GM19193 (cell line): Measurements from ENCODE around the gene PHC3.

Source experiments
- POLR2A ChIP-seq: IDR thresholded peaks from 4 replicates; pipeline ENCODE4 v1.6.1; 2011; ENCODE audit not compliant: insufficient read depth, insufficient read length; ENCODE audit errors: extremely low read depth

PHC3 gene

GRCh38 chr3:170063691-170064090, 117.8 kb downstream of the PHC3 start:
- no peak for TF ChIP-seq POLR2A

GRCh38 chr3:170062769-170063168, 118.8 kb downstream of the PHC3 start:
- no peak for TF ChIP-seq POLR2A

GRCh38 chr3:170062068-170062467, 119.5 kb downstream of the PHC3 start:
- TF ChIP-seq POLR2A, result no peak

GRCh38 chr3:170059447-170059846, 122.1 kb downstream of the PHC3 start:
- TF ChIP-seq POLR2A, result no peak

- TF ChIP-seq POLR2A, result no peak
These were observed 123.4 kb downstream of the PHC3 start for GRCh38 chr3:170058127-170058526.

GRCh38 chr3:170057550-170057949, 124.0 kb downstream of the PHC3 start:
- no peak for TF ChIP-seq POLR2A

- TF ChIP-seq POLR2A, result no peak
These were observed 124.7 kb downstream of the PHC3 start for GRCh38 chr3:170056710-170057454.

- no peak for TF ChIP-seq POLR2A
These were observed 126.3 kb downstream of the PHC3 start for GRCh38 chr3:170055209-170055608.

GRCh38 chr3:170054204-170054603, 127.3 kb downstream of the PHC3 start:
- TF ChIP-seq POLR2A, result no peak

- TF ChIP-seq POLR2A, result no peak
These were observed 129.1 kb downstream of the PHC3 start for GRCh38 chr3:170052398-170052797.

- no peak for TF ChIP-seq POLR2A
These were observed 130.8 kb downstream of the PHC3 start for GRCh38 chr3:170050753-170051152.

- TF ChIP-seq POLR2A, result no peak
These were observed 132.2 kb downstream of the PHC3 start for GRCh38 chr3:170049146-170050000.

- no peak for TF ChIP-seq POLR2A
These were observed 134.5 kb downstream of the PHC3 start for GRCh38 chr3:170047133-170047404.

GRCh38 chr3:170046269-170047132, 135.0 kb downstream of the PHC3 start:
- TF ChIP-seq POLR2A, result no peak

- no peak for TF ChIP-seq POLR2A
These were observed 136.7 kb downstream of the PHC3 start for GRCh38 chr3:170044795-170045244.
